IPS-18a (cell line): ENCODE data around the gene TMEM145.

Experiments
- H3K27ac ChIP-seq: one replicate; pipeline ENCODE4 v1.5.1; 2013; ENCODE audit warnings: low read length
- H3K27me3 ChIP-seq: one replicate; pipeline ENCODE4 v1.6.1; 2013; ENCODE audit warnings: mild to moderate bottlenecking, low read length; ENCODE audit not compliant: control insufficient read depth, insufficient read depth
- H3K36me3 ChIP-seq: one replicate; pipeline ENCODE4 v1.6.1; 2013; ENCODE audit warnings: low read depth, low read length; ENCODE audit not compliant: control insufficient read depth
- H3K4me1 ChIP-seq: one replicate; pipeline ENCODE4 v1.6.1; 2013; ENCODE audit warnings: low read depth, low read length; ENCODE audit not compliant: control insufficient read depth
- H3K4me3 ChIP-seq: one replicate; pipeline ENCODE4 v1.5.1; 2013; ENCODE audit warnings: low read length
- H3K9ac ChIP-seq: one replicate; pipeline ENCODE4 v1.6.1; 2013; ENCODE audit warnings: mild to moderate bottlenecking, low read length, moderate library complexity
- H3K9me3 ChIP-seq: one replicate; pipeline ENCODE4 v1.6.1; 2013; ENCODE audit warnings: low read depth, low read length; ENCODE audit not compliant: control insufficient read depth

The TMEM145 gene

DNA sequence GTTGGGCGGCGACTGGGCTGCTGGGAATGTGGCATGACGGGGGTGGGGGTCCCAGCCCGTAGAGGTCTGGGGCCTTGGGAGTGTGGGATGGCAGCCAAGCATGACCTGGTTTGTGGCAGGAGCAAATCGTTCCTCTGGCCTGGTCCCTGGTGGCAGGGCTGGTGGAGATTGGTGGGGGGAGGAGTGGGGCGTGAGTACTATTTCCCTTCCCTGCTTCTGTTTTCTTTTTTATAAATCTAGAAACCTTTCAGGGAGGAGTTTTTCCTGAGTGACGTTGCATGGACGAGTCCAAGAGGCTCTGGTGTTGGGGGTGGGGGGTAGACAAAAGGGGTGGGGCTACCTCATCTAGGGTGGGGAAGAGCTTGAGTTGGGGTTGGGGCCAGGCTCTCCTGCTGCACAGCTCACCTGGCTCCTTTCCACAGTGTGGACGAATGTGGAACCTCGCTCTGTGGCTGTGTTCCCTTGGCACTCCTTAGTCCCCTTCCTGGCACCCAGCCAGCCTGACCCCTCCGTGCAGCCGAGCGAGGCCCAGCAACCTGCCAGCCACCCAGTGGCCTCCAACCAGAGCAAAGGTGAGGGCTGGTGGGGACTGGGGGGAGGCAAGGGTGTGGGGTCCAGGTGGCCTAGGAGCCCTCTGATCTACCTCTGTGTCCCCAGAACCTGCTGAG, 26.6 kb upstream of the TMEM145 start:
- Histone ChIP-seq H3K4me1 (peaks cover 30% of the 10 kb centered on the region), H3K27me3 (no peaks in the 10 kb centered on the region), H3K36me3 (peaks cover 37% of the 10 kb centered on the region), H3K27ac (no peak overlapping the region), H3K9me3 (no peaks in the 10 kb centered on the region), H3K9ac (no peak overlapping the region), H3K4me3 (no peak overlapping the region)

DNA sequence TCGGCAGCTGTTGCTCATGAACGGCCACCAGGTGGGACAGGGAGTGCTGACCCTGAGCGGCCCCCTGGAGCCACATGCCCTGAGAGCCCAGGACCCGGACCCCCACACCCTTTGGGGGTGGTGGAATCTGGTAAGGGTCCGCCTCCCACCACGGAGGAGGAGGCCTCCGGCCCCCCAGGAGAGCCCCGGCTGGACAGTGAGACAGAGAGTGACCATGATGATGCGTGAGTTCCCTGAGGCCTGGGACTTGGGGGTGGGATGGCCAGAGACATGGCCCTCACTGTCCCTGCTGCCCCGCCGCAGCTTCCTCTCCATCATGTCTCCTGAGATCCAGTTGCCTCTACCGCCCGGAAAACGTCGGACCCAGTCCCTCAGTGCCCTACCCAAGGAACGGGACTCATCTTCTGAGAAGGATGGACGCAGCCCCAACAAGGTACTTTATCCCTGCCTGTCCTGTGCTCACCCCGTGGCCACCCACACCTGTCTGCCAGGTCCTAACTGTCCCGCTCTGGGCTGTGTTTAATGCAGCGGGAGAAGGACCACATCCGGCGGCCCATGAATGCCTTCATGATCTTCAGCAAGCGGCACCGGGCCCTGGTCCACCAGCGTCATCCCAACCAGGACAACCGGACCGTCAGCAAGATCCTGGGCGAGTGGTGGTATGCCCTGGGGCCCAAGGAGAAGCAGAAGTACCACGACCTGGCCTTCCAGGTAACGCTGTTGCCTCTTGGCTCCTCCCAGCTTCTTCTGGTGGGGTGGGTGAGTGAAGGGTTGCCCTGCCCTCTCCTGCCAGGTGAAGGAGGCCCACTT, 25.9 kb upstream of the TMEM145 start:
- H3K27ac ChIP-seq = no peak overlapping the region
- peaks cover 43% of the 10 kb centered on the region for H3K36me3 ChIP-seq
- H3K9ac ChIP-seq = no peak overlapping the region
- no peaks in the 10 kb centered on the region for H3K9me3 ChIP-seq
- H3K27me3 ChIP-seq = no peaks in the 10 kb centered on the region
- peaks cover 22% of the 10 kb centered on the region for H3K4me1 ChIP-seq
- no peak overlapping the region for H3K4me3 ChIP-seq

DNA sequence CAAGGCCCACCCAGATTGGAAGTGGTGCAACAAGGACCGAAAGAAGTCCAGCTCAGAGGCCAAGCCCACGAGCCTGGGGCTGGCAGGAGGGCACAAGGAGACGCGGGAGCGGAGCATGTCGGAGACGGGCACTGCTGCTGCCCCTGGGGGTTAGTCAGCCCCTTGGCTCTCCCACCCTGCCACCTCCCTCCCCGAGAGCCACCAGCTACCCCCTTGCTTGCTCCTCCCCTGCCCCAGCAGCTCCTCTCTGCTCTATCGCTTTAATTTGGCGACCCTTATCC, 25.3 kb upstream of the TMEM145 start:
- Histone ChIP-seq H3K27me3 (no peaks in the 10 kb centered on the region), H3K27ac (no peak overlapping the region), H3K4me1 (peaks cover 18% of the 10 kb centered on the region), H3K9me3 (no peaks in the 10 kb centered on the region), H3K4me3 (no peak overlapping the region), H3K36me3 (peaks cover 43% of the 10 kb centered on the region), H3K9ac (no peak overlapping the region)

DNA sequence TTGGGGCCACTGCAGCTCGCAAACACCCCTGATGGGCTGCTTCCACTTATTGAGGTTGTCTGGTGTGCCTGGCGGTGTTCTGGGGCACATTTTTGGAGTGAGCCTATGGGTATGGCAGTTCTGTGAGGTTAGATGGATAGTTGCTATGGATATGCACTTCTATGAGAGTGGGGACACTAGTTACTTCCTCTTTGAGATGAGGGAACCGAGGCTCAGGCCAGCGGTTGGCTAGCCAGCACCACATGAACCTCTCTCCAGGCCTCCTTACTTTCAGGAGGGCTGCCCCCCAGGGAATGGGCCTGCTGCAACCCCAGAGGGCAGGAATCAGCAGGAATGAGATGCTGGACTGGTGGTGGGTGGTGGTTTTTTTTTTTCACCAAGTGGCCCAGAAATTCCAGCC, 24.7 kb upstream of the TMEM145 start:
- H3K4me1 ChIP-seq = peaks cover 12% of the 10 kb centered on the region
- no peak overlapping the region for H3K4me3 ChIP-seq
- no peaks in the 10 kb centered on the region for H3K9me3 ChIP-seq
- H3K9ac ChIP-seq = no peak overlapping the region
- H3K36me3 ChIP-seq = peaks cover 47% of the 10 kb centered on the region
- no peaks in the 10 kb centered on the region for H3K27me3 ChIP-seq
- H3K27ac ChIP-seq = no peak overlapping the region

DNA sequence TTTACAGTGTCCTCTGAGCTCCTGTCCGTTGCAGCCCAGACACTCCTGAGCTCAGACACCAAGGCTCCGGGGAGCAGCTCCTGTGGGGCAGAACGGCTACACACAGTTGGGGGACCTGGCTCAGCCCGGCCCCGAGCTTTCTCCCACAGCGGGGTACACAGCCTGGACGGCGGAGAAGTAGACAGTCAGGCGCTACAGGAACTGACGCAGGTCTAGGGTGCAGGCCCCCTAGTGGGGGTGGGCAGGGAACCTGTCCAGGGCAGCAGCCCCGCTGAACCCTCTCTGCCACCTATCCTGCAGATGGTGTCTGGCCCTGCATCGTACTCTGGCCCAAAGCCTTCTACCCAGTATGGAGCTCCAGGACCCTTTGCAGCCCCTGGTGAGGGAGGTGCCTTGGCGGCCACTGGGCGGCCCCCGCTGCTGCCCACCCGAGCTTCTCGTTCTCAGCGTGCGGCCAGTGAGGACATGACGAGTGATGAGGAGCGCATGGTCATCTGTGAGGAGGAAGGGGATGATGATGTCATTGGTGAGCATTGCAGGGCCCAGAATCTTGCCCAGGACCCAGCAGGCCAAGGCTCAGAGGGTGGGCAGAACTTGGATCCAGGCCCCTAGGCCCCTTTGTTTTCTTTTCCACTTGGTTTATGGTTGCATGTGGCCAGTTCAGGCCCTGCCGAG, 24.1 kb upstream of the TMEM145 start:
- no peaks in the 10 kb centered on the region for H3K27me3 ChIP-seq
- H3K9me3 ChIP-seq = no peaks in the 10 kb centered on the region
- peaks cover 47% of the 10 kb centered on the region for H3K36me3 ChIP-seq
- no peak overlapping the region for H3K4me3 ChIP-seq
- peaks cover 12% of the 10 kb centered on the region for H3K4me1 ChIP-seq
- H3K27ac ChIP-seq = no peak overlapping the region
- no peak overlapping the region for H3K9ac ChIP-seq

DNA sequence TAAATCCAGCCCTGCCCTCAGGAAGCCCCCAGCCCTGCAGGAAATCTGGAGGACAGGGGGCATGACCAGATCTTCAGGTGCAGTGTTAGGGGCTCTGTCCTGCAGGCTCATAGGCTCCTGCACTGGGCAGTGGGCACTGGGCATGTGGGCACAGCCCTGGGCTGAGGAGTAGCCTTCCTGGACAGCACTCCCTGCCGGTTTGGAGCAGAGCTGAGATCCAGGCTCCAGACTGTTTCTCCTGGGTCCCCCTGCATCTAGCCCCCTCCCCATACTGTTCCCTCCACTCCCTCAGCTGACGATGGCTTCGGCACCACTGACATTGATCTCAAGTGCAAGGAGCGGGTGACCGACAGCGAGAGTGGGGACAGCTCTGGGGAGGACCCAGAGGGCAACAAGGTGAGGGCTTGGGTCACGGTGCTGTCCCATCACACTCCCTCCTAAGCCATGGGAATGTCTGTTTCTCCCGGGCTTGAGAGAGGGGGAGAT, 23.5 kb upstream of the TMEM145 start:
- H3K9ac ChIP-seq = no peak overlapping the region
- peaks cover 47% of the 10 kb centered on the region for H3K36me3 ChIP-seq

DNA sequence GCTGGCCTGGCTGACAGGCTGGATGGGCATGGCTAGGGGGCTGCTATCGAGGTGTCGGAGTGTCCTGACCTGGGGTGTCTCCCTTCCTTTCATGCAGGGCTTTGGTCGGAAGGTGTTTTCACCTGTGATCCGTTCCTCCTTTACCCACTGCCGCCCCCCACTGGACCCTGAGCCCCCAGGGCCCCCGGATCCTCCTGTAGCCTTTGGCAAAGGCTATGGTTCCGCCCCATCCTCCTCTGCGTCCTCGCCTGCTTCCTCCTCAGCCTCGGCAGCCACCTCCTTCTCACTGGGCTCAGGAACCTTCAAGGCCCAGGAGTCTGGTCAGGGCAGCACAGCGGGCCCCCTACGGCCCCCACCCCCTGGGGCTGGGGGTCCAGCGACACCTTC, 23.0 kb upstream of the TMEM145 start:
- Histone ChIP-seq H3K27ac (no peak overlapping the region), H3K36me3 (peaks cover 47% of the 10 kb centered on the region), H3K4me1 (peaks cover 9% of the 10 kb centered on the region), H3K4me3 (no peak overlapping the region), H3K9ac (no peak overlapping the region), H3K9me3 (no peaks in the 10 kb centered on the region), H3K27me3 (no peaks in the 10 kb centered on the region)

More for the DNA sequence above, 23.5 kb upstream of the TMEM145 start:
- H3K27ac ChIP-seq = no peak overlapping the region
- H3K27me3 ChIP-seq = no peaks in the 10 kb centered on the region
- no peaks in the 10 kb centered on the region for H3K9me3 ChIP-seq
- peaks cover 12% of the 10 kb centered on the region for H3K4me1 ChIP-seq
- no peak overlapping the region for H3K4me3 ChIP-seq

DNA sequence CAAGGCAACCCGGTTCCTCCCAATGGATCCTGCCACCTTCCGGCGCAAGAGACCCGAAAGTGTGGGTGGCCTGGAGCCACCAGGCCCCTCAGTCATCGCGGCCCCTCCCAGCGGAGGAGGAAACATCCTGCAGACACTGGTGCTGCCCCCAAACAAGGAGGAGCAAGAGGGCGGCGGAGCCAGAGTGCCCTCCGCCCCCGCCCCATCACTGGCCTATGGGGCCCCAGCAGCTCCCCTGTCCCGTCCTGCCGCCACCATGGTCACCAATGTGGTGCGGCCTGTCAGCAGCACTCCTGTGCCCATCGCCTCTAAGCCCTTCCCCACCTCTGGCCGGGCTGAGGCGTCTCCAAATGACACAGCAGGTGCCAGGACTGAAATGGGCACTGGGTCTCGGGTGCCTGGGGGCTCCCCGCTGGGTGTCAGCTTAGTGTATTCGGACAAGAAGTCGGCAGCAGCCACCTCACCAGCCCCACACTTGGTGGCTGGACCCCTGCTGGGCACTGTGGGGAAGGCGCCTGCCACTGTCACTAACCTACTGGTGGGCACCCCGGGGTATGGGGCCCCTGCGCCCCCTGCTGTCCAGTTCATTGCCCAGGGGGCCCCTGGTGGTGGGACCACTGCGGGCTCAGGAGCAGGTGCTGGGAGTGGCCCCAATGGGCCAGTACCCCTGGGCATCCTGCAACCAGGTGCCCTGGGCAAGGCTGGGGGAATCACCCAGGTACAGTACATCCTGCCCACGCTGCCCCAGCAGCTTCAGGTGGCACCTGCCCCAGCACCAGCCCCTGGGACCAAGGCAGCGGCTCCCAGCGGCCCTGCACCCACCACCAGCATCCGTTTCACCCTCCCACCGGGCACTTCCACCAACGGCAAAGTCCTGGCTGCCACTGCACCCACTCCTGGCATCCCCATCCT, 22.3 kb upstream of the TMEM145 start:
- Histone ChIP-seq H3K4me3 (no peak overlapping the region), H3K9me3 (no peaks in the 10 kb centered on the region), H3K36me3 (peaks cover 47% of the 10 kb centered on the region), H3K4me1 (peaks cover 3% of the 10 kb centered on the region), H3K9ac (no peak overlapping the region), H3K27ac (no peak overlapping the region), H3K27me3 (no peaks in the 10 kb centered on the region)

DNA sequence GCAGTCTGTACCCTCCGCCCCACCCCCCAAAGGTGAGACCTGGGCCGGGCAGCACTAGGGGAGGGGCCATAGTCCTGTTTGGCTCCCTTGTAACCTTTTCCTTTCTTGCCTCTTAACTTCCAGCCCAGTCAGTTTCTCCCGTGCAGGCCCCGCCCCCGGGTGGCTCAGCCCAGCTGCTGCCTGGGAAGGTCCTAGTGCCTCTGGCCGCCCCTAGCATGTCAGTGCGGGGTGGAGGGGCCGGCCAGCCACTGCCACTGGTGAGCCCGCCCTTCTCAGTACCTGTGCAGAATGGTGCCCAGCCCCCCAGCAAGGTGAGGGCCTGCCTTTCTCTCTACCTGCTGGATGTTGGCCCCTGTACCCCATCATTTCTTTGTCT, 21.7 kb upstream of the TMEM145 start:
- Histone ChIP-seq H3K27me3 (no peaks in the 10 kb centered on the region), H3K27ac (no peak overlapping the region), H3K4me1 (no peaks in the 10 kb centered on the region), H3K9ac (no peak overlapping the region), H3K4me3 (no peak overlapping the region), H3K36me3 (peaks cover 47% of the 10 kb centered on the region), H3K9me3 (no peaks in the 10 kb centered on the region)

DNA sequence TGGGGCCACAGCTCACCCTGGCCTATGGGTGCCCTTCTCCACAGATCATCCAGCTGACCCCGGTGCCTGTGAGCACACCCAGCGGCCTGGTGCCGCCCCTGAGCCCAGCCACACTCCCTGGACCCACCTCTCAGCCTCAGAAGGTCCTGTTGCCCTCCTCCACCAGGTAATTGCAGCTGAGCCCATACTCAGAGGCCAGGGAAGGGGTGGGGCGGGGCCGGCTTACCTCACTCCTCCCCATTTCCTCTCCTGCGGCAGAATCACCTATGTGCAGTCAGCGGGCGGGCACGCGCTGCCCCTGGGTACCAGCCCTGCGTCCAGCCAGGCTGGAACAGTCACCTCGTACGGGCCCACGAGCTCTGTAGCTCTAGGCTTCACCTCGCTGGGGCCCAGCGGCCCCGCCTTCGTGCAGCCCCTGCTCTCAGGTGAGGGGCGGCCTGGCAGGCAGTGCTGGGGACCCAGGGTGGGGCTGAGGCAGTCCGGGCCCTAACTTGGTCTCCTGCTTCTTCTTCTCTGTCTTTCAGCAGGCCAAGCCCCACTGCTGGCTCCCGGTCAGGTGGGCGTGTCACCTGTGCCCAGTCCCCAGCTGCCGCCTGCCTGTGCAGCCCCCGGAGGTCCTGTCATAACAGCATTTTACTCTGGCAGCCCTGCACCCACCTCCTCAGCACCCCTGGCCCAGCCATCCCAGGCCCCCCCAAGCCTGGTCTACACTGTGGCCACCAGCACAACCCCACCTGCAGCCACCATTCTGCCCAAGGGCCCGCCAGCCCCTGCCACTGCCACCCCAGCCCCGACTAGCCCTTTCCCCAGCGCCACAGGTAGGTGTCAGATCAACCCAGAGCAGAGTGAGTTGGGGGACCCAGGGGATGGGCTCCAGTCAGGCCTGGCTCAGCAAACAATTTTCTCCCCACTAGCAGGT, 20.8 kb upstream of the TMEM145 start:
- H3K4me1 ChIP-seq = no peaks in the 10 kb centered on the region

More for the DNA sequence above, 20.8 kb upstream of the TMEM145 start:
- Histone ChIP-seq H3K27ac (no peak overlapping the region), H3K9me3 (no peaks in the 10 kb centered on the region), H3K9ac (no peak overlapping the region), H3K4me3 (no peak overlapping the region), H3K36me3 (peaks cover 51% of the 10 kb centered on the region), H3K27me3 (no peaks in the 10 kb centered on the region)
